Testis (tissue), 3 donors: Measurements from ENCODE around the gene SLC2A14. TPM values are rescaled to one million over a fixed set of nuclear protein-coding genes. Genes with fewer than 3 reads are reported as not detected.

Source experiments
- DNase-seq: peaks from one replicate; pipeline ENCODE4 v3.0.0-alpha.2; 2019
- H3K27ac ChIP-seq, 2 donors: fragments of 200-600 bp; sonication (generic); one replicate each; pipeline ENCODE4 v1.5.1; 2019
- H3K27me3 ChIP-seq: fragments of 200-600 bp; sonication (generic); one replicate; pipeline ENCODE4 v1.5.1; 2019
- H3K36me3 ChIP-seq: fragments of 200-600 bp; sonication (generic); one replicate; pipeline ENCODE4 v1.5.1; 2017; ENCODE audit warnings: low read depth; ENCODE audit errors: missing control alignments
- H3K4me1 ChIP-seq: fragments of 200-600 bp; sonication (generic); one replicate; pipeline ENCODE4 v1.5.1; 2019
- H3K4me3 ChIP-seq, 2 donors: fragments of 200-600 bp; sonication (generic); one replicate each; pipeline ENCODE4 v1.5.1; 2017 to 2019
- H3K9me3 ChIP-seq: fragments of 200-600 bp; sonication (generic); one replicate; pipeline ENCODE4 v1.5.1; 2017
- POLR2A ChIP-seq: fragments of 450-650 bp; IDR thresholded peaks from one replicate; pipeline ENCODE4 v1.6.1; 2017; ENCODE audit warnings: antibody characterized with exemption, mild to moderate bottlenecking, moderate library complexity
- WGBS, 2 donors: methylation state at CpG; one replicate each; pipeline ENCODE4 v1.1.5; 2018; 5-methylcytosine and 5-hydroxymethylcytosine counted together
- intact Hi-C: fragments of 100-400 bp; cut with DNase I; formaldehyde crosslinking; loops from one replicate; pipeline ENCODE4 v1.15.1; 2023; ENCODE audit warnings: low total_unique reads
- polyA plus RNA-seq: library from polyadenylated mRNA; stranded (reverse); fragments of 350-450 nt; fragmentation: Illumina TruSeq; extraction: RNeasy Lipid Tissue Mini Kit (QIAGEN cat#74804); gene quantifications from one replicate; pipeline ENCODE4 v1.2.3, GENCODE V29; 2014; ENCODE audit warnings: low read depth, low replicate concordance; ENCODE audit not compliant: insufficient read depth
- total RNA-seq, 2 donors: library from RNA; depleted of rRNA; stranded (reverse); fragments of >200 nt; gene quantifications; one replicate each; pipeline ENCODE4 v1.2.3, GENCODE V29; 2016
- TF ChIP-seq, protein P1 (sequence below), 3 experiments: fragments of 450-650 bp in 2 of 3; fragments of 200-600 bp in 1 of 3; sonication (generic) in 1 of 3; IDR thresholded peaks; one replicate each; pipeline ENCODE4 v1.5.1; 2016 to 2019; ENCODE audit warnings: antibody characterized with exemption in 3 of 3, mild to moderate bottlenecking in 2 of 3, moderate library complexity in 1 of 3

SLC2A14 gene
- total and polyA plus RNA-seq, 3 donors from 2014 or later: 51.5 to 203 (median 54.3) TPM

- 45 to 59% methylated on average over 3 of the region's 3 CpGs for WGBS, 2 donors
- Histone ChIP-seq H3K4me3 (no peak overlapping the region), H3K27ac (no peak overlapping the region), H3K4me1 (no peaks in the 10 kb centered on the region), H3K9me3 (no peaks in the 10 kb centered on the region), H3K27me3 (no peaks in the 10 kb centered on the region), H3K36me3 (no peaks in the 10 kb centered on the region)
- intact Hi-C loops: no loop called here
- DNase-seq: no peak
- TF ChIP-seq, protein P1, sequence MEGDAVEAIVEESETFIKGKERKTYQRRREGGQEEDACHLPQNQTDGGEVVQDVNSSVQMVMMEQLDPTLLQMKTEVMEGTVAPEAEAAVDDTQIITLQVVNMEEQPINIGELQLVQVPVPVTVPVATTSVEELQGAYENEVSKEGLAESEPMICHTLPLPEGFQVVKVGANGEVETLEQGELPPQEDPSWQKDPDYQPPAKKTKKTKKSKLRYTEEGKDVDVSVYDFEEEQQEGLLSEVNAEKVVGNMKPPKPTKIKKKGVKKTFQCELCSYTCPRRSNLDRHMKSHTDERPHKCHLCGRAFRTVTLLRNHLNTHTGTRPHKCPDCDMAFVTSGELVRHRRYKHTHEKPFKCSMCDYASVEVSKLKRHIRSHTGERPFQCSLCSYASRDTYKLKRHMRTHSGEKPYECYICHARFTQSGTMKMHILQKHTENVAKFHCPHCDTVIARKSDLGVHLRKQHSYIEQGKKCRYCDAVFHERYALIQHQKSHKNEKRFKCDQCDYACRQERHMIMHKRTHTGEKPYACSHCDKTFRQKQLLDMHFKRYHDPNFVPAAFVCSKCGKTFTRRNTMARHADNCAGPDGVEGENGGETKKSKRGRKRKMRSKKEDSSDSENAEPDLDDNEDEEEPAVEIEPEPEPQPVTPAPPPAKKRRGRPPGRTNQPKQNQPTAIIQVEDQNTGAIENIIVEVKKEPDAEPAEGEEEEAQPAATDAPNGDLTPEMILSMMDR (IDR thresholded peaks at IDR 0.05): no peak
- TF ChIP-seq POLR2A: no peak
Observed at GRCh38 chr12:7879246-7879645, 6.5 kb upstream of the SLC2A14 start.

DNA sequence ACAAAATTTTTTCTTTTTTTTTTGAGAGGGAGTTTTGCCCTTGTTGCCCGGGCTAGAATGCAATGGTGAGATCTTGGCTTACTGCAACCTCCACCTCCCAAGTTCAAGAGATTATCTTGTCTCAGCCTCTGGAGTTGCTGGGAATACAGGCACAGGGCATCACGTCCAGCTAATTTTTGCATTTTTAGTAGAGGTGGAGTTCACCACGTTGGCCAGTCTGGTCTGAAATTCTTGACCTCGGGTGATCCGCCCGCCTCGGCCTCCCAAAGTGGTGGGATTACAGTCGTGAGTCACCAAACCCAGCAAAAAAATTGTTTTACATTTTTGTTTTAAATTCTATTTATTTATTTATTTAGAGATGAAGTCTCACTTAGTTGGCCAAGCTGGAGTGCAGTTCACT, 4.7 kb upstream of the SLC2A14 start:
- intact Hi-C loops: no loop called here
- H3K4me1 ChIP-seq: peaks cover under 1% of the 10 kb centered on the region
- 54 to 68% methylated on average over 8 of the region's 8 CpGs for WGBS, 2 donors
- H3K27ac ChIP-seq: no peak overlapping the region
- no peak overlapping the region for H3K4me3 ChIP-seq
- no peaks in the 10 kb centered on the region for H3K36me3 ChIP-seq
- no peaks in the 10 kb centered on the region for H3K9me3 ChIP-seq
- no peak for DNase-seq
- H3K27me3 ChIP-seq: no peaks in the 10 kb centered on the region
- TF ChIP-seq POLR2A: no peak
- TF ChIP-seq, protein P1 (IDR thresholded peaks at IDR 0.05): no peak

GRCh38 chr12:7870335-7870734, 2.4 kb downstream of the SLC2A14 start:
- 50 to 54% methylated on average over 3 of the region's 3 CpGs for WGBS, 2 donors
- intact Hi-C loops: no loop called here
- Histone ChIP-seq H3K27me3 (no peaks in the 10 kb centered on the region), H3K27ac (no peak overlapping the region), H3K9me3 (no peaks in the 10 kb centered on the region), H3K4me1 (peaks cover 4% of the 10 kb centered on the region), H3K36me3 (no peaks in the 10 kb centered on the region), H3K4me3 (no peak overlapping the region)
- no peak for DNase-seq
- no peak for TF ChIP-seq POLR2A
- TF ChIP-seq, protein P1 (IDR thresholded peaks at IDR 0.05): no peak

GRCh38 chr12:7869137-7869536, 3.6 kb downstream of the SLC2A14 start:
- no peak overlapping the region for H3K4me3 ChIP-seq
- H3K27ac ChIP-seq: no peak overlapping the region
- H3K27me3 ChIP-seq: no peaks in the 10 kb centered on the region
- H3K9me3 ChIP-seq: no peaks in the 10 kb centered on the region
- intact Hi-C loops: no loop called here
- no peaks in the 10 kb centered on the region for H3K36me3 ChIP-seq
- 96 to 97% methylated on average over 4 of the region's 4 CpGs for WGBS, 2 donors
- DNase-seq: no peak
- TF ChIP-seq POLR2A: no peak
- TF ChIP-seq, protein P1 (IDR thresholded peaks at IDR 0.05): no peak
- peaks cover 4% of the 10 kb centered on the region for H3K4me1 ChIP-seq

DNA sequence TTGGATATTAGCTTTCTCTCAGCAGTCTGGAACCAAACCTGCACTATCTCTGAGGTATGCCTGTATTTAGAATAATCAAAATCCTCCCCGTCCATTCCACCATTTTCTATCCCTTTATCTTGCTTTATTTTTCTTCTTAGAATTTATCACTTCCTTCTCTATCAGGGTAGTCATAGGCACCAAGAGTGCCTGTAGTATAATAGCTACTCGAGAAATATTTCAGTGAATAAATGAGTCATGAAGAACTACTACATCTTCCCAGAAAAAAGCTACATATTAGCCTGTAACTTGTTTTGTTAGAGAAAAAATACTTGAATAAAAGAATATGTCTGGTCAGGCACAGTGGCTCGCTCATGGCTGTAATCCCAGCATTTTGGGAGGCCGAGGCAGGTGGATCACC, 4.3 kb downstream of the SLC2A14 start:
- Histone ChIP-seq H3K27me3 (no peaks in the 10 kb centered on the region), H3K27ac (no peak overlapping the region), H3K4me1 (peaks cover 4% of the 10 kb centered on the region), H3K9me3 (no peaks in the 10 kb centered on the region), H3K4me3 (no peak overlapping the region), H3K36me3 (no peaks in the 10 kb centered on the region)
- 82 to 85% methylated on average over 4 of the region's 4 CpGs for WGBS, 2 donors
- DNase-seq: no peak
- intact Hi-C loops: no loop called here
- no peak for TF ChIP-seq POLR2A
- TF ChIP-seq, protein P1 (IDR thresholded peaks at IDR 0.05): no peak
